Tibial nerve (tissue), 3 donors: ENCODE data around the gene STYX.

ENCODE experiments used
- POLR2A ChIP-seq, 2 donors: fragments of 450-650 bp; IDR thresholded peaks; one replicate each; pipeline ENCODE4 v1.6.1; 2017; ENCODE audit warnings: antibody characterized with exemption in 2 of 2, mild to moderate bottlenecking in 2 of 2, moderate library complexity in 2 of 2
- TF ChIP-seq, protein P1 (sequence below), 5 experiments: fragments of 200-600 bp in 3 of 5; fragments of 450-650 bp in 2 of 5; sonication (generic) in 3 of 5; IDR thresholded peaks; one replicate each; pipeline ENCODE4 v1.5.1; 2016 to 2019; ENCODE audit warnings: antibody characterized with exemption in 5 of 5, mild to moderate bottlenecking in 3 of 5, moderate library complexity in 2 of 5

DNA sequence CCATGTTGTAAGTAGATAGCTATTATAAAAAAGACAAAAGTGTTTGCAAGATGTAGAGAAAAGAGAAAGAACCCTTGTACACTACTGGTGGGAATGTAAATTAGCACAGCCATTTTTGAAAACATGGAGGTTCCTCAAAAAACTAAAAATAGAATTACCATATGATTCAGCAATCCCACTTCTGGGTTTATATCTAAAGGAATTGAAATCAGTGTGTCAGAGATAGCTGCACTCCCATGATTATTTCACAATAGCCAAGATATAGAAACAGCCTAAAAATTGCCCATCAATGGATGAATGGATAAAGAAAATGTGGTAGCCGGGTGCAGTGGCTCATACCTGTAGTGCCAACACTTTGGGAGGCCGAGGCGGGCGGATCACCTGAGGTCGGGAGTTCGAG, 13.8 kb upstream of the STYX start:
- TF ChIP-seq, protein P1, sequence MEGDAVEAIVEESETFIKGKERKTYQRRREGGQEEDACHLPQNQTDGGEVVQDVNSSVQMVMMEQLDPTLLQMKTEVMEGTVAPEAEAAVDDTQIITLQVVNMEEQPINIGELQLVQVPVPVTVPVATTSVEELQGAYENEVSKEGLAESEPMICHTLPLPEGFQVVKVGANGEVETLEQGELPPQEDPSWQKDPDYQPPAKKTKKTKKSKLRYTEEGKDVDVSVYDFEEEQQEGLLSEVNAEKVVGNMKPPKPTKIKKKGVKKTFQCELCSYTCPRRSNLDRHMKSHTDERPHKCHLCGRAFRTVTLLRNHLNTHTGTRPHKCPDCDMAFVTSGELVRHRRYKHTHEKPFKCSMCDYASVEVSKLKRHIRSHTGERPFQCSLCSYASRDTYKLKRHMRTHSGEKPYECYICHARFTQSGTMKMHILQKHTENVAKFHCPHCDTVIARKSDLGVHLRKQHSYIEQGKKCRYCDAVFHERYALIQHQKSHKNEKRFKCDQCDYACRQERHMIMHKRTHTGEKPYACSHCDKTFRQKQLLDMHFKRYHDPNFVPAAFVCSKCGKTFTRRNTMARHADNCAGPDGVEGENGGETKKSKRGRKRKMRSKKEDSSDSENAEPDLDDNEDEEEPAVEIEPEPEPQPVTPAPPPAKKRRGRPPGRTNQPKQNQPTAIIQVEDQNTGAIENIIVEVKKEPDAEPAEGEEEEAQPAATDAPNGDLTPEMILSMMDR (IDR thresholded peaks at IDR 0.05), result no peak
- TF ChIP-seq POLR2A (IDR thresholded peaks at IDR 0.05), result no peak
